ENCODE measurements around the gene TREH. TPM values are rescaled to one million over a fixed set of nuclear protein-coding genes. Genes with fewer than 3 reads are reported as not detected.
"Not testable (repeated sequence)": the region's sequence is repeated elsewhere in the genome, so short reads cannot be mapped to it uniquely, and the experiment has no call there.

TREH gene
- total and polyA plus RNA-seq, 2 of the 8 experiments (the other 6 are each of a cell fraction or from before 2014, with no cell fraction given): 0.03 TPM; not detected in 1

- H3K9me3 ChIP-seq (ENCODE audit: insufficient read depth in 2 of 2, low read depth in 1 of 2, low read length in 1 of 2); H4K8ac ChIP-seq (ENCODE audit: extremely low read depth, insufficient read depth, low read length); H3K18ac ChIP-seq (ENCODE audit: extremely low read depth, low read length); FAIRE-seq; H3K27ac ChIP-seq (ENCODE audit: low read depth, low read length); H2BK5ac ChIP-seq (ENCODE audit: low read depth, low read length); H3K4ac ChIP-seq (replicated peaks; ENCODE audit: insufficient read length, low read depth, low read length); H2AK5ac ChIP-seq (ENCODE audit: low read depth, low read length); H2BK120ac ChIP-seq (replicated peaks; ENCODE audit: low read depth, low read length); H2BK12ac ChIP-seq (ENCODE audit: low read depth, low read length); H2BK15ac ChIP-seq (ENCODE audit: low read length); H3K23ac ChIP-seq (ENCODE audit: insufficient read length); H3K23me2 ChIP-seq (ENCODE audit: low read depth, low read length); H4K91ac ChIP-seq (replicated peaks; ENCODE audit: insufficient read length, low read length); H4K5ac ChIP-seq (ENCODE audit: insufficient read length, low read depth, low read length); H3K56ac ChIP-seq (replicated peaks; ENCODE audit: insufficient read length, low read depth, low read length); H3K79me1 ChIP-seq (ENCODE audit: low read depth, low read length); H2AFZ ChIP-seq (ENCODE audit: low read length); DNase-seq (ENCODE audit: low read depth in 1 of 2, low spot score in 2 of 2); H4K20me1 ChIP-seq (replicated peaks in 1 of 2; ENCODE audit: control insufficient read depth in 1 of 2, insufficient read depth in 2 of 2, low read length in 2 of 2); H3K27me3 ChIP-seq (replicated peaks in 1 of 4; ENCODE audit: control insufficient read depth in 3 of 4, extremely low read depth in 1 of 4, insufficient read depth in 3 of 4, low read length in 3 of 4); H3K14ac ChIP-seq (ENCODE audit: insufficient read length); H2BK20ac ChIP-seq (ENCODE audit: low read length): not testable (repeated sequence)
- Histone ChIP-seq H3K36me3 (ENCODE audit: control insufficient read depth in 2 of 4, insufficient read depth in 4 of 4, low read length in 3 of 4) (peaks cover 0 to 17% (median 0%) of the 10 kb centered on the region in 4 experiments; a peak in 1 of 8 replicates), H3K4me3 (ENCODE audit: extremely low read depth in 1 of 4, insufficient read depth in 2 of 4, low read depth in 3 of 4, low read length in 4 of 4) (peak overlapping the region in 2 of 4 experiments; percentile 58 to 62; a peak in 3 of 8 replicates), H3K4me1 (replicated peaks in 1 of 4; ENCODE audit: control insufficient read depth in 3 of 4, insufficient read depth in 4 of 4, low read length in 3 of 4) (peaks cover 4 to 15% (median 9%) of the 10 kb centered on the region in 4 experiments), H3K79me2 (ENCODE audit: control insufficient read depth in 1 of 2, insufficient read depth in 2 of 2, low read length in 2 of 2) (peaks cover 0 to 36% of the 10 kb centered on the region in 2 experiments; a peak in 2 of 4 replicates), H3K4me2 (ENCODE audit: insufficient read depth in 1 of 2, low read depth in 2 of 2, low read length in 2 of 2) (peak overlapping the region; percentile 28 to 83), H3K9ac (replicated peaks in 1 of 4; ENCODE audit: extremely low read depth in 1 of 4, low read depth in 3 of 4, low read length in 3 of 4) (peak overlapping the region in 1 of 4 experiments; percentile 8; a peak in 1 of 7 replicates)
- 80% methylated on average over 7 of the region's 7 CpGs; no CpG with 5 or more reads in 1 of the 2 experiments for WGBS, 2 experiments (ENCODE audit: extremely low coverage in 1 of 2, insufficient coverage in 1 of 2, insufficient read length in 1 of 2, insufficient replicate concordance in 2 of 2, low coverage in 1 of 2, low lambda C conversion rate in 2 of 2, missing lambda C conversion rate in 1 of 2)
- POLR2A ChIA-PET (ENCODE audit: partially characterized antibody): interaction anchor here (4.1 kb wide), 1 partner anchor 21 kb away, joined by 46 read pairs; no protein-coding TSS in a partner anchor
- CTCF ChIA-PET (ENCODE audit: partially characterized antibody): interaction anchor here (0.8 kb wide), 1 partner anchor 21 kb away, joined by 3 read pairs; no protein-coding TSS in a partner anchor
These were observed 39.1 kb upstream of the TREH start for GRCh38 chr11:118718562-118718961.
